Neural crest cell (in vitro differentiated cells): ENCODE results near the gene RALY. TPM values are rescaled to one million over a fixed set of nuclear protein-coding genes. Genes with fewer than 3 reads are reported as not detected.

ENCODE experiments used
- DNase-seq: peaks from one replicate; pipeline ENCODE4 v3.0.0; 2021; ENCODE audit warnings: low read depth, mixed read lengths, low spot score
- H3K27ac Mint-ChIP-seq: one replicate; pipeline ENCODE4 v1.8.0; 2021; ENCODE audit warnings: mild to moderate bottlenecking, mixed read lengths; ENCODE audit not compliant: unreplicated experiment
- H3K27me3 Mint-ChIP-seq: 2 replicates; pipeline ENCODE4 v1.8.0; 2021; ENCODE audit warnings: low read depth, mild to moderate bottlenecking, mixed read lengths
- H3K36me3 Mint-ChIP-seq: 2 replicates; pipeline ENCODE4 v1.8.0; 2021; ENCODE audit warnings: low read depth, mild to moderate bottlenecking, mixed read lengths
- H3K4me1 Mint-ChIP-seq: 2 replicates; pipeline ENCODE4 v1.8.0; 2021; ENCODE audit warnings: mixed read lengths
- H3K4me3 Mint-ChIP-seq: one replicate; pipeline ENCODE4 v1.8.0; 2021; ENCODE audit warnings: mild to moderate bottlenecking, mixed read lengths
- H3K9me3 Mint-ChIP-seq: 2 replicates; pipeline ENCODE4 v1.8.0; 2021; ENCODE audit warnings: mixed read lengths
- total RNA-seq: library from RNA; stranded (reverse); gene quantifications from 2 replicates; pipeline ENCODE4 v1.2.1, GENCODE V29; 2021
- TF ChIP-seq, protein P1 (sequence below): fragments of 200-600 bp; sonication (generic); conservative IDR thresholded peaks from 2 replicates; pipeline ENCODE4 v1.5.0; 2021; ENCODE audit warnings: antibody characterized with exemption, mild to moderate bottlenecking

Gene RALY
- total RNA-seq, 1 donor from 2014 or later: 313 TPM

DNA sequence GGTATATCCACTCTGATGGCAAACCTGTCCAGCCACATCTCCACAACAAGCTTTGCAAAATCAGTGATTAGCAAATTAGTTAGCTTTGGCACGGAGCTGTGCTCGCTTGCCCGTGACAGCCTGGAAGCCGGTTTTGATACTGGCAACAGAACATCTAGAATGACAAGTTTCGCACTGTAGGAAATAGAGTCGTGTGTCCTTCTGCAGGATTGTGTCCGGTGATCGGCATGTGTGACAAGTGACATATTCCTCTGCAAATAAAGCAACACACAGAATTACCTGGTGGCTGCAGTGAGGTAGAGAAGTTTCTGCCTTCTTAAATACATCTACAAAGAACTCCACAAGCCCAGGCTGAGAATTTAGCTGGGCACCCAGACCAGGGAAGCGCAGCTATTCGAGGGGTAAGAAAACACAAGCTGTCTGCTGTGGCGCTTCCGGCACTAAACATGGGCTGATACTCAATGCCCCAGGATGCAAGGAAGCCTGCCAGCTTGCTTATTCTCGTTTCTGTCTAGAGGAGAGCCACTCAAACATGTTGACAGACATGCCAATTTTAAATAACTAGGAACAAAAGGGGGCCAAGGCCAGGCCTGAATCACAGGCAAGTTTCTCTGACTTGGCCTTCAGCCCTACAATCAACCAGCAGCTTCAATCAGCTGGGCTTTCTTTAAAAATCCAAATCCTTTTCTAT lies 96.1 kb downstream of the RALY start:
- TF ChIP-seq, protein P1, sequence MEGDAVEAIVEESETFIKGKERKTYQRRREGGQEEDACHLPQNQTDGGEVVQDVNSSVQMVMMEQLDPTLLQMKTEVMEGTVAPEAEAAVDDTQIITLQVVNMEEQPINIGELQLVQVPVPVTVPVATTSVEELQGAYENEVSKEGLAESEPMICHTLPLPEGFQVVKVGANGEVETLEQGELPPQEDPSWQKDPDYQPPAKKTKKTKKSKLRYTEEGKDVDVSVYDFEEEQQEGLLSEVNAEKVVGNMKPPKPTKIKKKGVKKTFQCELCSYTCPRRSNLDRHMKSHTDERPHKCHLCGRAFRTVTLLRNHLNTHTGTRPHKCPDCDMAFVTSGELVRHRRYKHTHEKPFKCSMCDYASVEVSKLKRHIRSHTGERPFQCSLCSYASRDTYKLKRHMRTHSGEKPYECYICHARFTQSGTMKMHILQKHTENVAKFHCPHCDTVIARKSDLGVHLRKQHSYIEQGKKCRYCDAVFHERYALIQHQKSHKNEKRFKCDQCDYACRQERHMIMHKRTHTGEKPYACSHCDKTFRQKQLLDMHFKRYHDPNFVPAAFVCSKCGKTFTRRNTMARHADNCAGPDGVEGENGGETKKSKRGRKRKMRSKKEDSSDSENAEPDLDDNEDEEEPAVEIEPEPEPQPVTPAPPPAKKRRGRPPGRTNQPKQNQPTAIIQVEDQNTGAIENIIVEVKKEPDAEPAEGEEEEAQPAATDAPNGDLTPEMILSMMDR: no peak
- Mint-ChIP-seq H3K27ac (peak overlapping the region; percentile 52), H3K9me3 (no peaks in the 10 kb centered on the region), H3K27me3 (no peaks in the 10 kb centered on the region), H3K36me3 (peaks cover 48% of the 10 kb centered on the region), H3K4me1 (no peaks in the 10 kb centered on the region), H3K4me3 (peak overlapping the region; percentile 13)
- DNase-seq: no peak

DNA sequence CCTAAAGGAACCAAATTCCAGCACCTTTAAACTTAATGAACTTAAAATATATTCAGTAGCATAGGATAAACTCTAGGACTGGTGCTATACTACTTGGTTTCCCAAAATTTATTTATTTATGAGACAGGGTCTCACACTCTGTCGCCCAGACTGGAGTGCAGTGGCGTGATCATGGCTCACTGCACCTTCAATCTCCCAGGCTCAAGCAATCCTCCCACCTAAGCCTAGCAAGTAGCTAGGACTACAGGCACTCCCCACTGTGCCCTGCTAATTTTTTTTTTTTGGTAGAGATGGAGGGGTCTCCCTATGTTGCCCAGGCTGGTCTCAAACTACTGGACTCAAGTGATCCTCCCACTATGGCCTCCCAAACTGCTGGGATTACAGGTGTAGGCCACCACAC lies 96.9 kb downstream of the RALY start:
- no peak for DNase-seq
- H3K4me1 Mint-ChIP-seq: no peaks in the 10 kb centered on the region
- no peaks in the 10 kb centered on the region for H3K9me3 Mint-ChIP-seq
- H3K27me3 Mint-ChIP-seq: no peaks in the 10 kb centered on the region
- peaks cover 43% of the 10 kb centered on the region for H3K36me3 Mint-ChIP-seq
- TF ChIP-seq, protein P1: no peak
- no peak overlapping the region for H3K4me3 Mint-ChIP-seq
- H3K27ac Mint-ChIP-seq: no peak overlapping the region

DNA sequence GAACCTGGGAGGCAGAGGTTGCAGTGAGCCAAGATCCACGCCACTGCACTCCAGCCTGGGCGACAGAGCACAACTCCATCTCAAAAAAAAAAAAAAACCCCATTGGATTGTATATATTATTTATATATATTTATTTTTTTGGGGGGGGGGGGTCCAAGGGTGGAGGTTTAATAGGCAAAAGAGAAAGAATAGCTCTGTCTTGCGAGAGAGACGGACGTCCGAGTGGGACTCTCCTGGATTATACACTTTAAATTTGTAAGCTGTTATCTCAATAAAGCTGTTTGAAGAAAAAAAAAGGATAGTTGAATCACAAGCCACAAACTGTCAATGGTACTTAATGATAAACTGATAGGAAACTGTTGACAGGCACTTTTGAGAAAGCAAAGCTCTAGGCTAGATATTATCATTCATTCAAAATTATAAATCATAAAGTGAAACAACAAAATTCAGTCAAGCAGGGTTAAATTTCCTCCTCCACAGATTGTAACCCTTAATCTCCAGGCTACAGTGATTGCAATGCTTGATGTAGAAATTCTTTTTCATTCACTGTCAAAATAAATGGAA lies 98.0 kb downstream of the RALY start:
- peak overlapping the region; percentile 27 for H3K4me3 Mint-ChIP-seq
- no peaks in the 10 kb centered on the region for H3K4me1 Mint-ChIP-seq
- no peaks in the 10 kb centered on the region for H3K27me3 Mint-ChIP-seq
- no peak for DNase-seq
- H3K36me3 Mint-ChIP-seq: peaks cover 49% of the 10 kb centered on the region
- TF ChIP-seq, protein P1: no peak
- no peak overlapping the region for H3K27ac Mint-ChIP-seq
- H3K9me3 Mint-ChIP-seq: no peaks in the 10 kb centered on the region

DNA sequence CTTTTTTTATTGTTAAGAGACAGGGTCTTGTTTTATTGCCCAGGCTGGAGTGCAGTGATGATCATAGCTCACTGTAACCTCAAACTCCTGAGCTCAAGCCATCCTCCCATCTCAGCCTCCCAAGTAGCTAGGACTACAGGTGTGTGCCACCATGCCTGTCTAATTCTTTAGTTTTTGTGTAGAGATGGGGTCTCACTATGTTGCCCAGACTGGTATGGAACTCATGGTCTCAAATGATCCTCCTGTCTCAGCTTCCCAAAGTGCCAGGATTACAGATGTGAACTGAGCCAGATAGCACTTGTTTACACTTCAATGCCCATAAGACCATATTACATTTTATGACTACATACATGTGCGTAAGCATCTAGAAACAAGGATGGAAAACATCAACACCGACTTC lies 100.2 kb downstream of the RALY start:
- TF ChIP-seq, protein P1: no peak
- peaks cover 46% of the 10 kb centered on the region for H3K36me3 Mint-ChIP-seq
- H3K4me1 Mint-ChIP-seq: no peaks in the 10 kb centered on the region
- DNase-seq: no peak
- no peaks in the 10 kb centered on the region for H3K27me3 Mint-ChIP-seq
- H3K4me3 Mint-ChIP-seq: no peak overlapping the region
- no peaks in the 10 kb centered on the region for H3K9me3 Mint-ChIP-seq
- no peak overlapping the region for H3K27ac Mint-ChIP-seq

DNA sequence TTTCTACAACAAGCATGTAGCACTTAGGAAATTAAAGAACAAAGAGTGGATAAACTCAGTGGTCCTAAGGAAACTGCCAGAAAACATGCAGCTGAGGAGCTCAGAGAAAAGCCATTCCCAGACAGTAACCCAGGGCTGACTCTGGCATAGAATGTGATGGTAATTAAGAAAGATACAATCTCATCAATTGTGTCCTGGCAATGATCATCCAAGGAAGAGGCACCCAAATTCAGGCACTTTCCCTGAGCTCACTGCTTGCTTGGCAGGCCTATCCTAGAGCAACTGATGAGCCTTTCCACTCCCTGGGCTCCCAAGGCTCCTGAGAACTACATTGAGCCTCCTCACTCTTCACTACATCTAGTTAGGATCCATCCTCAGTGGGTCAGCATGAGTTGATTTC lies 102.1 kb downstream of the RALY start:
- DNase-seq: no peak
- TF ChIP-seq, protein P1: no peak
- Mint-ChIP-seq H3K4me3 (no peak overlapping the region), H3K27me3 (no peaks in the 10 kb centered on the region), H3K27ac (no peak overlapping the region), H3K4me1 (no peaks in the 10 kb centered on the region), H3K9me3 (no peaks in the 10 kb centered on the region), H3K36me3 (peaks cover 46% of the 10 kb centered on the region)
